GM04504 (cell line): Measurements from ENCODE around the gene CDC25B.
"Not testable (repeated sequence)": the region's sequence is repeated elsewhere in the genome, so short reads cannot be mapped to it uniquely, and the experiment has no call there.

Experiments used
- DNase-seq: peaks from one replicate; pipeline ENCODE4 v3.0.0-alpha.2; 2012; ENCODE audit warnings: low read depth

CDC25B gene

DNA sequence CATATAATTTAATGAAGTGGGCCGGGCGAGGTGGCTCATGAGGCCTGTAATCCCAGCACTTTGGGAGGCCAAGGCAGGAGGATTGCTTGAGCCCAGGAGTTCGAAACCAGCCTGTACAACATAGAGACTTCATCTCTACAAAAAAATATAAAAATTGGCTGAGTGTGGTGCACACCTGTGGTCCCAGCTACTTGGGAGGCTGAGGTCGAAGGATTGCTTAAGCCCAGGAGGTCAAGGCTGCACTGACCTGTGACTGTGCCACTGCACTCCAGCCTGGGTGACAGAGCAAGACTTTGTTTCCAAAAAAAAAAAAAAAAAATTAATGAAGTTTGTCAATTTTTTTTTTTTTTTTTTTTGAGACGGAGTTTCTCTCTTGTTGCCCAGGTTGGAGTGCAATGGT is 33.8 kb downstream of the CDC25B start:
- DNase-seq, result not testable (repeated sequence)

DNA sequence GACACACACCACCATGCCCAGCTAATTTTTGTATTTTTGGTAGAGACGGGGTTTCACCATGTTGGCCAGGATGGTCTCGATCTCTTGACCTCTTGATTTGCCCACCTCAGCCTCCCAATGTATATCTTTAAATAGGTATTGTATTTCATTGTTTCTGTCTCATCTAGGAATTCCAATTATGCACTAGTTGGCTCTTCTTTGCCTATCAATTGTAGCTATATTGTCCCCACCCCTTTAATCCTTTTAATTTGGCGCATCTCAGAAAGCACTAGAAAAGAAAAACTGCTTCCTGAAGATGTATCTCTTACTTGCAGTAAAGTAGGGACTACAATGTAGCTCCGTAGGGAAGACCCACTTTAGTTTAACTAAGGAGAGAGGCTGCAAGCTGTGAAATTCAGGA is 40.0 kb downstream of the CDC25B start:
- no peak for DNase-seq

DNA sequence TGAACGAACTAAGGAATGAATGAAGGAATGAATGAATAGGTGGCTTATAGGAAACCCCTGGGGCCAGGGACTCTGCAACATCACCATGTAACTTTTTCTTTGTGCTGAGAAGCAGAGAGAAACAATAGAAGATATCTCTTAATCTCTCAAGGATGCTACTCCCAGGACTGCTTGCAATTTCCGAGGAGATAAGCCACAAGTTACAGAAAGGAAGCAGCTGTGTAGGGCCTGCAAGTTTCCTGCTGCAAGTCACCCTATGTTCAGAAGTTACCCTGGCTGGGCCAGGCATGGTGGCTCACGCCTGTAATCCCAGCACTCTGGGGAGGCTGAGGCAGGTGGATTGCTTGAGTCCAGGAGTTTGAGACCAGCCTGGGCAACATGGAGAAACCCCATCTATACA is 43.2 kb downstream of the CDC25B start:
- no peak for DNase-seq

DNA sequence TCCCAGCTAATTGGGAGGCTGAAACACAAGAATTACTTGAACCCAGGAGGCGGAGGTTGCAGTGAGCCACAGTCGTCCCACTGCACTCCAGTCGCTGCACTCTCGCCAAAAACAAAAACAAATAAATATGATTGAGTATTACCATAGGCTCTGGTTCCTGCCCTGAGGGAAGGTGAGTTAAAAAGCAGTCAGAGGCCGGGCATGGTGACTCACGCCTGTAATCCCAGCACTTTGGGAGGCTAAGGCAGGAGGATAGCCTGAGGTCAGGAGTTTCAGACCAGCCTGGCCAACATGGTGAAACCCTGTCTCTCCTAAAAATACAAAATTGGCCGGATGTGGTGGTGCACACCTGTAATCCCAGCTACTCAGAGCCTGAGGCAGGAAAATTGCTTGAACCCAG is 44.1 kb downstream of the CDC25B start:
- DNase-seq, result not testable (repeated sequence)

DNA sequence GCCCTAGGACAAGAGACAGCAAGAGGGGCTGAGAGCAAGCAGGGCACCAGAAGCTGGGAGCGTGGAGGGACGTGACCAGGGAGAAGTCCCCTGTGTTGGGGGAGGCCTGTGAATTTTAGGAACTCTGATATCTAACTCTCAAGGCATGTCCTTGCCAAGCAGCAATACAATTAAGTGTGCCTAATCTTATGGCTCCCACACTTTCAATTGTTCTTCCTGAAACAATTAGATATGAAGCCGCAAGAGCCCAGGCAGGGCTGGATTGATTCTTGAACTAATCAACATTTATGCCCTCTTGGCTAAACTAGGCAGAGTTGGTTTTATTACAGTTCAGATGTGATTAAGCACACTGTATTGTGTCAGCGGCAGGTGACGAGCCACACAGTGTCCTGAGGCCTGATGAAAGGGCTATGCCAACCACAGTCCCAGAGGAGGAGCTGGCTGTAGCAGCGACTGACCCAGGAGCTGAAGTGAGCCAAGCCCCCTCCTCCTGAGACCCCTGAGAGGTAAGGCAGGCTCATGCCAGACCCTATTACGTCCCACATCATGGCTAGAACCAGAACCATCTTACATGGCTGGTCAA is 46.3 kb downstream of the CDC25B start:
- DNase-seq, result no peak

DNA sequence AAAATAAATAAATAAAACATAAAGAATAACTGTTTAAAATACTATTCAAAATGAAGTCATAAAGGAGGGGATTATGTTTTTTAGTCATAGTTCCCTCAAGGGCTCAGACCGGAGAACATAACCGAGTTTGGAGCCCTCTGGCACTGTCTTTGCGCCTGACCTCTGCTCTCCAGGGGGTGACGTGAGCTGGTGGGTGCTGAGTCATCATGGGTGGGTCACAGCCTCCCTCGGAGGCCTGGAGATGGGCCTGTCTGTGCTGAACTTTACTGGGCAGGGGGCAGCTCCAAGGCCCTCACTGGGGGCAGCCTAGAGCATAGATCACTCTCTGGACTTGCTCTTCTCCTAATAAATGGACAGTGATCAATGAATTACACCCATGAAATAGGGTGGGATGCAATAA is 47.4 kb downstream of the CDC25B start:
- DNase-seq, result no peak

DNA sequence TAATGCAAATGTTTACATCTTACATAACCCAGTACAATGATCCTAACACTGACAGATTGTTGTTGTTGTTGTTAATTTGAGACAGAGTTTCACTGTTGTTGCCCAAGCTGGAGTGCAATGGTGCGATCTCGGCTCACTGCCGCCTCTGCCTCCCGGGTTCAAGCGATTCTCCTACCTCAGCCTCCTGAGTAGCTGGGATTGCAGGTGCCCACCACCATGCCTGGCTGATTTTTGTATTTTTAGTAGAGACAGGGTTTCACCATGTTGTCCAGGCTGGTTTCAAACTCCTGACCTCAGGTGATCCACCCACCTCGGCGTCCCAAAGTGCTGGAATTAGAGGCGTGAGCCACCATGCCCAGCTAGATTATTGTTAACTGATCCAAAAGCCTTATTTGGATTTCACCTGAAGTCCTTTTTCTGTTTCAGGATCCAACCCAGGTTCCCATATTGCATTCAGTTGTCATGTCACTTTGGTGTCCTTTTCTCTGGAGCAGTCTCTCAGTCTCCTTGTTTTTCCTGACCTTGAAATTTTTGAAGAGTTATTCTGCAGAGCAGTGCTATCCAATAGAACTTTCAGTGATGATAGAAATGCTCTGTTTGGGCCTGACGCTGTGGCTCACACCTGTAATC is 48.0 kb downstream of the CDC25B start:
- not testable (repeated sequence) for DNase-seq

DNA sequence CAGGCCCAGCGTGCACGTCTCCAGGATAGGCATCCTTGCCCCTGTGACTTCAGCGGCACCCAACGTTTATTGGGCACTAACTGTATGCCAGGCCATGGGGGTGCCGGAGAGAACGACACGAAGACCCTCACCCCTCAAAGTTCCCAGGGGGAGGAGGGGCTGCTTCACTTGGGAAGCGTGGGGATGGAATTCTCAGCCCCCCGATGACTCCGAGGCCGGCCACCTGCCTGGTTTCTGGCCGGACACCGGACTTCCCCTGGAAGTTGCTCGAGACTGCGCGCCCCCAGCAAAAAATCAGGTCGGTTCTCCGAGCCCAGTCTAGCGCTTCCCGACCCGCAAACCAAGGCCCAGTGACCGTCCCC is 50.2 kb downstream of the CDC25B start:
- DNase-seq, result no peak

DNA sequence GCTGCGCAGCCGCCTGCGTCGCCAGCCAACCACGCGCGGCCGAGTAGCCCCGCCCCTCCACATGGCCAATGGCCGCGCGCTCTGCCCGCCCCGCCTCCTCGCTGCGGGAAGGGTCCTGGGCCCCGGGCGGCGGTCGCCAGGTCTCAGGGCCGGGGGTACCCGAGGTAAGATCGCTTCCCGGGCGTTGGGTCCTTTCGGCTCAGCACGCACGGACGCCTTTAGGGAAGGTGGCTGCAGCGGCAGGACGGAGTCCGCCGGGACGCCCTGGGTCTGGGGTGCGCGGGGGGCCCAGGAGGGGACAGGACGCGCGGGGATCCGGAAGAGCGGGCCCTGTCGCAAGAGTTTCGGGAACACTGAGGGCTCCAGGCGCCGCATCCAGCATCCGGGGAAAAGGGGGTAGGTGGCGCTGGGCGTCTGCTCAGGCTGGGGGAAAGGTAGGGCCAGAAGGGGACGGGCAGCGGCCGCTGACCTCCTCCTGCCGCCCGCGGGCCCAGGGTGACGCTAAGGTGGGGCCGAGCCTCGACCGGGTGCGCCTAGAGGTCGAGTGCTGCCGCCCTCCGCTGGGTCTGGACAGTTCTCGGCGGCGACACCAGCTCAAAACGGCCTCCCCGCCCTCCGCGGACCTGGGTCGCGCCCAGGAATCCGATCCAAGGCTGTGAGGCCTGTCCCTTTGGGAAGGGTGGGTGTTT is 50.8 kb downstream of the CDC25B start, which contains the start of gene MAVS:
Gene MAVS, plus strand, starts transcription at position 95 of the 689 bp plus-strand sequence. CDS start 7,791 bp downstream, outside the sequence.
- DNase-seq, result peak; percentile 52

DNA sequence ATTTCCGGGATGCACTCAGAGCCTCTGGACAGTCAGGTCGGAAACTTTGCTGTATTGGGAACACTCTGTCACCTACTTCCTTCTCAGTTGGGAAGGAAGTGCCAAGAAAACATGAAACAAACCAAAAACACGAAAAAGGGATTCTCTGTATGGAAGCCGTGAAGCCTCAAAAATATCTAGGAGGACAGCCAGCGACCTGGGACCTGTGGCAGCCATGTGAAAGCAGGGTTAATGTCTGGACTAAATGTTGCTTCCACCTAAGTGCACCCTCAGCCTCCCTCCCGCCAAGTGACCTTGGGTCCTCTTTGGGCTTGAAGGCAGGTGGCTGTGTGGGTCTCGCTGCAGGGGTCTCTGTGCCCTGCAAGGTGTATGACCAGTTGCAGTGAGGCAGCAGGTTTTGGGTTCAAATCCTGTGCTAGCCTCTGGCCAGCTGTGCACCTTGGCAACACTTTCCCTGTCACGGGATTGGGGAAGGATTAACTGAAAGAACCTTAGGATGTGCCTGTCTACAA is 51.4 kb downstream of the CDC25B start:
- DNase-seq, result no peak

DNA sequence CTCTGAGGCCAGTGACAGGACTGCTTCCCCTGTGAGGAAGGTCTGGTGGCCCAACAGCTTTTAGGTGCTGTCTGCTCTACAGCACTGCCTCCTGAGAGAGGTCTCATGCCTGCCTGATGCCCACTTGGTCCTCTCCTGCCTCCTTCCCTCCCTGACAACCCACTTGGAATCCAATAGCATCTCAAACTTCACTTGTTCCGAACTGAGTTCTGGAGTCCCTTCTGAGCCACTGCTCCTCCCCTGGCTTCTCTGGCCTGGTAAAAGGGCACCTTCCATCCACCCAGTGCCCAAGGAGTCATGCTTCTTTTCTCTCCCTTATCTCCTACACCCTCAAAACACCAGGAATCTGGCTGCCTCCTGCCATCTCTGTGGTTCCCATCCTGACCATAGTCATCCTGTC is 52.5 kb downstream of the CDC25B start:
- DNase-seq, result no peak

DNA sequence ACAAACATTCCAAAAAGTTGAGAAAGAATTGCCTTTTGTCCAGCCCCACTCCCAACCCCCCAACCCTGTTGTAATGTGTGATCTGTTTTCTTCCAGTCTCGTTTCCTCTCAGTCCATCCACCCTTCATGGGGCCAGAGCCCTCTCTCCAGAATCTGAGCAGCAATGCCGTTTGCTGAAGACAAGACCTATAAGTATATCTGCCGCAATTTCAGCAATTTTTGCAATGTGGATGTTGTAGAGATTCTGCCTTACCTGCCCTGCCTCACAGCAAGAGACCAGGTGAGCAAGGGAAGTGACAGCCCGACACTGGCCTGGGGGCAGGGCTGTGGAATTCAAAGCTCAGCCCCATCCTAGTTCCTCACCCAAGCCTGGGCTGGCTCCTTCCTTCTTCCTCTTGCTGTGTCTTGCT is 58.4 kb downstream of the CDC25B start:
- DNase-seq, result no peak
